ENCODE results near the gene SORL1.

The SORL1 gene

GRCh38 chr11:121452609-121453150 lies 566 bp downstream of the SORL1 start, which contains the start of gene SORL1-AS1:
TSS of gene SORL1-AS1 (minus strand) at chr11:121452967.
- DNase-seq: no peak

GRCh38 chr11:121453589-121454299 lies 1.6 kb downstream of the SORL1 start:
- DNase-seq: no peak

GRCh38 chr11:121455115-121455514 lies 3.0 kb downstream of the SORL1 start:
- no peak for DNase-seq

DNA sequence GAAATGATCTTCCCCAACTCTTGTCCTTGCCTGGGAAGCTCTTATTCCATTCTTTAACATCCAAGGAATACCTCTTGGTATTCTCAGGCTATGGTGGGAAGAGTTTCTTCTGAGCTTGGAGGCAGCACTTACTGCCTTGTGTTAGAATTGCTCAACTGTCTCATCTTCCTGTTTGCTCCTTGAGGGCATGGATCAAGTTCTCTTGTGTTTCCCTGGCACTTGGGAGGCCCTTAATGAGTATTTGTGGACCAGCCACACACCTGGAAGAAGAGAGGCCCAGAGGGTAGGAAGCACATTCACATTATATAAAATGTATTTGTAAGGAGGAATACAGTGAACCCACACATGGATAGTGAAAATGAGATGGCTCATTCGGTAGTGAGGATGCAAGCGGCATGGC lies 4.0 kb downstream of the SORL1 start:
- DNase-seq: no peak

- no peak for DNase-seq
Observed at GRCh38 chr11:121456816-121457431, 4.8 kb downstream of the SORL1 start.

DNA sequence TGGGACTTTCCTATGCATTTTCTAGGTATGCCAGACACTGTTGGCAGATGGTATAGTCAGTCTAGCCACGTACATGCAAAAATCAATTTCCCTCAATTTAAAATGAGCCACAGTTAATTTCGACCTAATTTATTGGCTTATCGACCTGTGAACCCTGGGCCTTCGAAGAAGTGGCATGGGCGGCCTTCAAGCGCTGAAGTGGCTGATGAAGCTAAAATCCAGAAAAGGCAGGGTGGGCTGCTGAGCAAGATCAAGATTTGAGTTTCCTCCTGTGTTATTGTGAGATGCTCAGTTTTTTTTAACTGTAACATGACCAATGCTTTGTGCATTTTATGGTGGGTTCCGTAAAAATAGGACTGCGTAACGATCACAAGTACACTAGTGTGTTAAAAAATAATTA lies 6.4 kb downstream of the SORL1 start:
- no peak for DNase-seq

- DNase-seq: no peak
Observed at GRCh38 chr11:121459413-121460017, 7.4 kb downstream of the SORL1 start.

DNA sequence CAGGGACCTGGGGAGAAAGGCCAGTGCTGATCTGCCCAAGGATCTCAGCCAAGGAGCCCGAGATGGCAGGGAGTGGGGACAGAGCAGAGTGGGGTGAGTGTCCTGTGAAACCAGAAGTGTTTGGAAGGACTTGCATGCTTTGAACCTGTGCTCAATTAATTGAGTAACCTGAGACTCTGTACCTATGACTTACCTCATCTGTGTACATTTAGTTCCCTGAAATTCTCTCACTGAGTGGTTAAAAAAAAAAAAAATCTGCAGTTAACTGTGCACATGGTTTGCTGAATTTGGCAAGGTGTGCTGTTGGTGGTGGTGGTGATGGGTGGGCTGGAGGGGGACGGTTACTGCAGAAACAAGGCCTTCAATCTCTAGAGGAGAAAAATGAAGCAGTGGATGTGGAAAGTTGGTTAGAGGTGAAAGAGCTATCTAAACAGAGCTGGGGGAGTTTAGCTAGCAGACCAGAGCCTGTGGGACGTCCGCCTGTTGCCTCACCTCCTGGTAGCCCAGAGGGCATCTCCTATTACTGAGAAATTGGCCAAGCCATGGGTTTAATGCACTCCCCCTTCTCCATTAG lies 8.9 kb downstream of the SORL1 start:
- no peak for DNase-seq

DNA sequence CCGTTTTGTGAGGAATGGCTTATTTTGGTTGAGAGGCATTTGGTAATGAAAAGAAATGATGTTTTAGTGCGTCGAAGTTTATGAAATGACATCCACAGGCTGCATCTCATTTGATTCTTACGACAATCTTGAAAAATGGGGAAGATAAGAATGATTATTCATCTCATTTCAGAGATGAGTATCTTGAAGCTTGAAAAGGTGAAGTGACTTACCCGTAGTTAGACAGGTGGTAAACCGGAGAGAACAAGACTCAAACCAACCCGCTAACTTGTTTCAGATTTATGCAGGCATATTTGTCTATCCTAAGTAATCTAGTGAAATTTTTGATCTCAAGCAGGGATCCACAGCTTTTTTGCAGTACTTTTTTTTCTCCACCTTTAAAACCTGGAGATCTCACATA lies 9.7 kb downstream of the SORL1 start:
- no peak for DNase-seq

DNA sequence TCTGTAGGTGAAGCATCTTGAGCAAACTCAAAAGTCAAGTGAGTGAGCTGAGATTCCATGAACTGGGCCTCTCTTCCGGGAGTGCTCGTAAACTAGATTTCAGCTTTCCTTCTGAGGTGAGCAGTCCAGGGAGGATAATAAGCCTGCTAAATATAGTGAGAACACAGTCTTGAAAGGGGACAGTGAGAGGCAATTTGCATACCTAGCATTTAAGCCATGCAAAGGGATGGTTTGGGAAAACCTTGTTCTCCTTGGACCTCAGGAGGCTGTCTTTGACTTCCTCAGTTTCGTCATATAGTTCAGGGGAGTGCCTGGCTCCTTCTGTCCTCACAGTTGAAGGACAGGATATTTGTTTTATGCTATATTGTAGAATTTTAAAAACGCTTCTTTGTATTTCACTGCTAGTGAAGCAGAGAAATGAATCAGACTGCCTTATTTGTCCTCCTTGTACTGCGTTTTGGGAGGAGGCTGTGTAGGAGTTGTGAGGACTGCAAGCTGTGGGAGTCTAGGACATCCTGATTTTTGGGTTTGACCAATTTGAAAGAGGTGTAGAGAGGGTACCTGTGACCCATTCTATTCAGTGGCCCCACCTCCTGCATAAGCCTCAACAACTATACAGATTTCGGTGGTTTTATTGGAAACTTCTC lies 11.7 kb downstream of the SORL1 start:
- DNase-seq: no peak

GRCh38 chr11:121464352-121464946 lies 12.3 kb downstream of the SORL1 start:
- DNase-seq: no peak

DNA sequence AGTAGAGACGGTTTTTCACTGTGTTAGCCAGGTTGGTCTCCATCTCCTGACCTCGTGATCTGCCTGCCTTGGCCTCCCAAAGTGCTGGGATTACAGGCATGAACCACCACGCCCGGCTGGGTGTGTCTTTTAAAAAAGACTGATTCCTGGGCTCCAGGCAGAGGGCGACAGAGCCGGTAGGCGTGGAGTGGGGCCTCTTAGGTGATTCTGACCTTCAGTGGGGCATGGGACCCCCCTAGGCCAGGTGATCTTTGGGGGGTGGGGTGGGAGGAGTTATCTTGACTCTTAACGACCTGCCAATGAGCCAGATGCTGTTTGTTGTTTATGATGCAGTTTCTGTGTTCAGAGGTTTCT lies 13.6 kb downstream of the SORL1 start:
- no peak for DNase-seq

GRCh38 chr11:121466063-121466794 lies 14.1 kb downstream of the SORL1 start:
- DNase-seq: peak; percentile 69

GRCh38 chr11:121467471-121467870 lies 15.4 kb downstream of the SORL1 start:
- no peak for DNase-seq

- no peak for DNase-seq
Observed at GRCh38 chr11:121467965-121468364, 15.9 kb downstream of the SORL1 start.

DNA sequence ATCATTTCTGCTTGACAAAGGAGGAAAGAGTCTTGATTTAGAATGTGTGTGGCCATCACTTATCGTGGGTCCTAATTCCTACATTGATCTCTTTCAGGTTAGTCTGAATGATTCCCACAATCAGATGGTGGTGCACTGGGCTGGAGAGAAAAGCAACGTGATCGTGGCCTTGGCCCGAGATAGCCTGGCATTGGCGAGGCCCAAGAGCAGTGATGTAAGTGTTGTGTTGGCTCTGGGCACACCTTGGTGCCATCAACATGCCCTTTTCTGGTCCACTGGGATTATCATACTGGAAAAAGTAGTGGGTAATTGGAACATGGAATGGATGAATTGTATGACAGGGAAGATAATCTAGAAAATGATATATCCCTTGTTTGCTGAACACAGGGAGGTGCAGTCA lies 17.8 kb downstream of the SORL1 start:
- DNase-seq: no peak

- DNase-seq: no peak
Observed at GRCh38 chr11:121471167-121471566, 19.1 kb downstream of the SORL1 start.

DNA sequence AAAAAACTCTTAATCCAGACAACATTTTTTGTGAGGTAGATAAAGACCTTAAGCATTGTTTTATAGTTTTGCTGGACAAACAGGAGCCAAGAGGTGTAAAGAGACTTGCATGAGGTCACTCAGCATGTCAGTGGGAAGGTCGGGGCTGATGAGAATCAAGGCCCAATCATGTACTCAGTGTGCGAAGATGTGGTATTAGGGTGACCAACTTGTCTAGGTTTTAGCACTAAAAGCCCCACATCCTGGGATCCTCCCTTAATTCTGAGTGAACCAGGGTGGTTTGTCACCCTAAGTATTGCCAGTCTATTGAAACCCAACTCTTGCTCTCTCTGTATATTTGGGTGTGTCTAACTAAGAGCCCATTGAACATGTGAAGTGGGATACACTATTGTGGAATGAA lies 20.2 kb downstream of the SORL1 start:
- DNase-seq: no peak

DNA sequence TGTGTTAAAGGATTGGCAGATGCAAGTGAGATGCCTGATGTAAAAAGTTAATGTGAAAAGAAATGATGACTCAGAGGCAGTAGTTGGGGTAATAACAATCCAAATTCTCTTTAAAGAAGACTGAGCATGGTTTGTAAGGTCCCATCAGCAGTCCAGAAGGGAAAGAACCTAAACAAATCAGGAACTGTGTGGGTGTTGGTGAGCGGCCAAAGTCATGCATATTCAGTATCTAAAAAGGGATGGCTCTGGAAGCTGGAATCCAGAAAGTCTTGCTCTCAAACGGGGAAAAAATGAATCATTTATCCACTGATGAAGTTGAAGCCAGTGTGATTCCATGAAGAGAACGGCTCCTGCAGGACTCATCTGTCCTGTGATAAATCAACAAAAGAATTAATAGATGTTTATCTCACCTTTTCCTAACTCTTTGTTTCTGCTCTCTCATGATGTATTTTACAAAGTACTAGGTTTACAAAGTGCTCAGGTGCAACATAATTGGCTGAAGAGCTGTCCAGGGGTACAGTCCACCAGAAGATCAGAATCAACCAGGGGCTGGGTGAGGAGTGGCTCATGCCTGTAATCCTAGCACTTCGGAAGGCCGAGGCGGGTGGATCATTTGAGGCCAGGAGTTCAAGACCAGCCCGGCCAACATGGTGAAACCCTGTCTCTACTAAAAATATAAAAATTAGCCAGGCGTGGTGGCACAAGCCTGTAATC lies 21.1 kb downstream of the SORL1 start:
- no peak for DNase-seq

DNA sequence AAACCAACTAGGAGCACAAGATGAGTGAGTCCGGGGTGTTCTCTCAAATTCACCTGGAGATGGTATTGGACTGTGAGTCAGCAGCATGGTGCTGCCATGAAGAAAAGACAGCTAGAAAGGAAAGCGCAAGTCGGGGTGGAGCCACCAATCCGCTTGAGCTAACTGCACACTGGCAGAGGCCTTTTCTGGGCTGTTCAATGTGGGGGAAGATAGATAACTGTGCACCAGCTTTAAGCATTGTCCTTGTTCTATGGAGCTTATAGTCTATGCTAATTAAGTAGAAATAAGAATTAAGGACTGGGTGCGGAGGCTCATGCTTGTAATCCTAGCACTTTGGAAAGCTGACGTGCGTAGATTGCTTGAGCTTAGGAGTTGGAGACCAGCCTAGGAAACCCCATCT lies 22.6 kb downstream of the SORL1 start:
- no peak for DNase-seq

DNA sequence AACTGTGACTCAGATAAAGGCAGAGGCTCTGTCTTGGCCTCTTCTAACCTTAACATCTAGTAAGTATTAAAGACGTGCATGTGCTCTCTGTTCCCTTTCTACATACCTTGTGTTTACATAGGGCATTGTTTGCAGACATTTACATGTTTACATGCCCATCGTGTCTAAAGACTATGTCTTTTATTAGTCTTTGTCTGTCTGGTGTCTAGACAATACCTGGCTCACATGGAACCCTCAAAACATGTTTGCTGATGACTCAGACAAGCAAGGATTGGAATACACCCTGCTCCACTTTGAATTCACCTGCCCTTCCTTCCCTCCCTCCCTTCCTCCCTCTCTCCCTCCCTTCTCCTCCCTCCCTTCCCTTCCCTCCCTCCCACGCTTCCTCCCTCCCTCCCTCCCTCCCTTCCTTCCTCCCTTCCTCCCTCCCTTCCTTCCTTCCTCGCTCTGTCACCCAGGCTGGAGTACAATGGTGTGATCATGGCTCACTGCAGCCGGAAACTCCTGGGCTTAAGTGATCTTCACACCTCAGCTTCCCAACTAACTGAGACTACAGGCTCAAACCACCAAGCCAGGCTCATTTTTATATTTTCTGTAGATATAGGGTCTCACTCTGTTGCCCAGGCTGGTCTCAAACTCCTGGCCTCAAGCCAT lies 24.4 kb downstream of the SORL1 start:
- no peak for DNase-seq

Measured in NCI-H2107 (cell line).